ENCODE data around the gene GNG12.

The GNG12 gene

DNA sequence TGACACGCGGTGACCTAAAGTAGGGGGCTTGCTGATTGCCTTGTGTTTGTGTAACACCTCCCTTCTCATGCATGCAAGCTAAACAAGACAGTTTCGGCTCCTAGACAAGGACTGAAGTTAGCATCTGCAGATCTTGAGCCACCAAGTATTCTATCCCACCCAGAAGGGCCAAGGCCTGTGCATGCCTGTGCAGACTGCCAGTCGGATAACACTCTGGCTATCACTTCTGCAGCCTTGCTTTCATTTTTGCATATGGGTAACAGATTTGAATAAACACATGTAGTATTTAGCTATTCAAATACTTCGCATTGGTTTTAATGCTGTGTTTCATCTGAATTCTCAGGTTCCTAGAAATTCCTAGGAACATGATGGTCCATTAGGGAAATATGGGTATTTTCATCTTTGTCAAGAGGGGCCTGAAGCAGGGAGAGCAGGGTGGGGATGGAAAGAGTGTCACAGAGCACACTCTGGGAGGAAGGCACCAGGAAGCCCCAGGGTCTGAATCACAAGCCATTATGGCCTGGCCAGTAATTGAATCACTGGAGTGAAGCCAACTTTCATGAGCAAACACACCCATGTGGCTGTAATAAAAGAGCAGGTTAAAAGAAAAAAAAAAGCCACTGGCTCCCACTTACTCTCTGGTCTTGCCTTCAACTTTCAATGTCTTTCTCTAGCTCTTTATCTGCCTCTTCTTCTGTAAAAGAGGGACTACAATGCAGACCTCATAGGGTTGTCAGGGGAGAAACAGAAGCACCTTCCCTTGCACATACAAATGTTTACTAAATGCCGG is 120.0 kb downstream of the GNG12 start:
- no peak for DNase-seq (ENCODE audit: extremely low read depth in 1 of 2, low read depth in 1 of 2)

DNA sequence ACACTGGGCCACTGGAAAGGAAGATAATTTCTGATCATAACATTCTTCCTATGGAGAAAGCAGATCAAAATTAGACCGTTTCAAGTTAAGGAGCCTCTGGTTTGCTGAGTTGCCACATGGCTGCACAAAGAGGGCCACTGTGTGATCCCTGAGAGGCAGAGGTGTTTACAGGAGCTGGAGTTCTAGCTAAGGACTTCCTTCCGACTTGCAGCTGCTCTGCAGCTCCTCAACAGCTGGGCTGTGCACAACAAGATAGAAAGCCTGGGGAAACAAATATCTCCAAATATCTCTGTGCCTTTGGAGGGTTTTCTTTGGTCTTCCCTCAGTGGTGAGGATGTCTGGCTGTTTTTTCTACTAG is 121.4 kb downstream of the GNG12 start:
- no peak for DNase-seq (ENCODE audit: extremely low read depth in 1 of 2, low read depth in 1 of 2)

DNA sequence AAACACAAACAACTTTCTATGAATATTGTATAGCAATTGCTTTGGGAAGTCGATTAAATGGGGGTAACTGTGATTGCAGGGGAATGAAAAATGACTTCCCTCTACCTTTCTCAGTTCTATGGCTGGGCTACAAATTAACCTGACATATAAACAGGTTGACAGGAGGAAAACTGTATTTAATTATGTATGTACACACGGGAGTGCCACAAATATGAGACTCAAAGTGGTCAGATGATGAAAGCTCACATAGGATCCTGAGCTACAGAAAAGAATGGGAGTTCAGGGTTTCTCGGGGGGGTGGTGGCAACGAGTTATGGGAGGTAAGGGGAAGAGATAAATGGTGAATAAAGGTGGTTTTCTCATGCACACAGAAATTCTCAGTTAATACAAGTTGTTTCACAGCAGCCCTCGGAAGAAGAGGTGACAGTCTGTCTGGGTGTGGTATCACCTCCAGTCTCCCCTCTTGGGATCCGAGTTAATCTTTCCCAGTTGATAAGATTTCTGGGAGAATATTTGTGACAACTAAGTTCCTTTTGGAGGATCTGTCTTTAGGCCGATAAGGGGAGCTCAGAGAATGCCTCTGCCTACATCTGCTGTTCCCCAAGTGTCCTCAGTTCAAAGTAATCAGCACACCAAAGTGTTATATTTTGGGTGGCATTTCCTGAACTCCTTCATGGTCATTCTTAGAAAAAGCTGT is 122.0 kb downstream of the GNG12 start:
- DNase-seq (ENCODE audit: extremely low read depth in 1 of 2, low read depth in 1 of 2) = no peak

GRCh38 chr1:67710417-67710816 is 122.8 kb downstream of the GNG12 start:
- DNase-seq (ENCODE audit: extremely low read depth in 1 of 2, low read depth in 1 of 2) = no peak

- no peak for DNase-seq (ENCODE audit: extremely low read depth in 1 of 2, low read depth in 1 of 2)
Observed at GRCh38 chr1:67708606-67709005, 124.7 kb downstream of the GNG12 start.

DNA sequence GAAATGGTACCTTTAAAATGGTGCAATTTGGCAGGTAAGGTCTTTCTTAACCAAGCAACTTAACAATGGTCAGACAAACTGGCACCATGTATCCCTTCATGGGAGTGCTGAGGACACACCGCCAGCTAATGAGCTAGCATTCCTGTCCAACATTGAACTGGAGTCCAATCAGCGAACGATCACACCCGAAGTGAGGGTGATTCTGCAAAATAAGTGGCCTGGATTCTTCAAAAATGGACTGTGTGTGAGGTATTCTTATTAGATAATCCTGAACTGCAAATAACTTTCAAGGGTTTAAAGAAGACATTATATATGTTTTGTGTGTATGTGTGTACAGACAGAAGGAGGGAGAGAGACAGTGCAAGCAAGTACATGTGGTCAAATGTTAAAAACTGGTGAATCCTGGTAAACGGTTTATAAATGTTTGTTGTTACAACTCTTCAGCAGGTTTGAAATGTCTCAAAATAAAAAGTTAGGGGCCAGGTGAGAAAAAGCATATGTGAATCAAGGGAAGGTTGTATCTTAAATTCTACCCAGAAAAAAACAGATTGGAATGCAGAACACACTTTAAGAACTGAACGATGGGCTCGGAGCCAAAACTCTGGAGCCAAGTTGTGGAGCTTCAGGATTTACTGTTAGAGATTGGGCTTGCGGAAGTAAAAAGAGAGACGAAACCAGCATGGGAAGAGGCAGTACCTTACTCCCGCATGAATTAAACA is 127.4 kb downstream of the GNG12 start:
- DNase-seq (ENCODE audit: extremely low read depth in 1 of 2, low read depth in 1 of 2) = no peak

DNA sequence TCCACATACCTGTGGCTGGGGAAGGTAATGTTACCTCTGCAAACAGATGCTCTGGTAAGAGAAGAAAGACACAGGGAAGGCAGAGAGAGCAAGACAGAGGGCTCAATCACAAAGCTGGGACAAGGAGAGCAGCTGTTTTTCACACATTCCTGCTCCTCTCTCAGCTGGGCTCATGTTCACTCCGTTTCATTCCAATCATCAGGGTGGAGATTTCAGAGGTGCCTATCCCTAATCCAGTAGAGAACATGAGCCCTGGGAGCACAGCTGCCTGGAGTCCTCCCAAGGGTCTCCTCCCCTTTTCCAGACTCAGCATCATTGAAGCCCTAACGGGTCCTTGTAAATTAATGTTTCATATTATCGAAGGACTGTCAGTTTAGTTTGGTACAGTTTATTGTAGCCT is 128.9 kb downstream of the GNG12 start:
- no peak for DNase-seq (ENCODE audit: extremely low read depth in 1 of 2, low read depth in 1 of 2)

GRCh38 chr1:67701876-67702275 is 131.4 kb downstream of the GNG12 start:
- DNase-seq (ENCODE audit: extremely low read depth in 1 of 2, low read depth in 1 of 2) = no peak

DNA sequence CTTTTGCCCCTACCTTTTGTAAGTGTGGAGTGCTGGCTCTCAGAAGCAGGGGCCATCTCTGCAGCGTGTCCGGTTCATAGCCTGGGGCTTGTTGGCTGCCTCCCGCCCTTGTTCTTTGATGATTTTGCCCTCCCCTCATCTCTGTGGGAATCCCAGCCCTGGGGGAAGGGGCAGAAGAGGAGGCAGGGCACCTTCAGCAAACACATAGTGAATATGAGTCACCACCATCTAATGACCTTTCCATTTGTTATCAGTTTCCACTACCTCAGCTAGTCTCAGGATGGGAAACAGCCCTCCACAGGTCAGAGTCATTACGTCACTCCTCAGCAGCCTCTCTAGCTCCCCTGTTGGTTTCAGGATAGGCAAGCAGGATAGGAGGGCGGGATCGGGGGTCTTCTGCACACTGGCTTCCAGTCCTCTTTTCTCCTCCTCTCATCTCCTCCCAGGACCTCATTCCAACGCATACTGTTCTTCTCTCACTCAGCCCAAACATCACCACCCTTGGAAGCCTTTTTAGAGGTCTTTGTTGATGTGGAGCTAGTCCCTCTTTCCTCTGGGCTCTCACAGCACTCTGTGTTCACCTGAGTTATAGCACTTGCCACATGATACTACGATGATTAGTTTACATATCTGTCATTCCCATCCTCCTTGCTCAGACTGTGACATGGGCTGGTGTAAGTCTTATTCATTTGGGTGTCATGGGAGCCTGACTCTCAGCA is 132.4 kb downstream of the GNG12 start:
- DNase-seq (ENCODE audit: extremely low read depth in 1 of 2, low read depth in 1 of 2) = peak in 1 of 2 donors; percentile 16

DNA sequence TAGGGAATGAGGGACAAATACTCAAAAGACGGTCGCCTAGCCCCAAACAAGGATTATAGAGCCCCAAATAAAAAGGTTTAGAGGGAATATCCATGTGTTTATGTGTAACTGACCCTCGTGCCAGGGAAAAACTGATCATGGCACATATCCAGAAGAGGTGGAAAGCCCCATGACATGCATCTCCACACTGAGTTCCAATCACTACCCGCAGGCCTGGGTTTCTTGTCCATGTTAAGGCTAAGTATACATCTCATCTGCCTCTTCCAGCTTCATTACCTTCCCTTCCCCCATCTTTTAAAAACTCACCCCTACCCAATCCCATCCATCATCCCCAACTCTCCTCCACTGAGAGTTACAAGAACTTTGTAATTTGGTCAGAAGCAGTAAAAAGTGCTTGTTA is 133.0 kb downstream of the GNG12 start:
- no peak for DNase-seq (ENCODE audit: extremely low read depth in 1 of 2, low read depth in 1 of 2)

DNA sequence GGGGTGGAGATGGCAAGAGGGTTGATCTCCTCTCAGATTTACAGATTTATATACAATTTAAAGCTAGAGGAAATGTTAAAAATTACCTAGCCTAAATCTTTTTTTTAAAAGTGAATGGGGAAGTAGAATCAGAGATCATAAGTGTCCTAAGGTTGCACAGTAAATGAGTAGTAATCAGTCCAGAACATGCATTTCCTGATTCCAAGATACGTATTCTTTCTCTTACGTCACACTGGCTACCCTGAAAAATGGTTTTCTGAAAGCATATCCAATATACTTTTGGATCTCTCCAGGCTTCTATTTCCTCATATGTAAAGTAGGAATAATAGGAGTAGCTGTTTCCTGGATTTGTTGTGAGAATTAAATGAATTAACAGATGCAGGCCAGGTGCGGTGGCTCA is 136.6 kb downstream of the GNG12 start:
- DNase-seq (ENCODE audit: extremely low read depth in 1 of 2, low read depth in 1 of 2) = no peak

GRCh38 chr1:67695963-67696362 is 137.3 kb downstream of the GNG12 start:
- no peak for DNase-seq (ENCODE audit: extremely low read depth in 1 of 2, low read depth in 1 of 2)

DNA sequence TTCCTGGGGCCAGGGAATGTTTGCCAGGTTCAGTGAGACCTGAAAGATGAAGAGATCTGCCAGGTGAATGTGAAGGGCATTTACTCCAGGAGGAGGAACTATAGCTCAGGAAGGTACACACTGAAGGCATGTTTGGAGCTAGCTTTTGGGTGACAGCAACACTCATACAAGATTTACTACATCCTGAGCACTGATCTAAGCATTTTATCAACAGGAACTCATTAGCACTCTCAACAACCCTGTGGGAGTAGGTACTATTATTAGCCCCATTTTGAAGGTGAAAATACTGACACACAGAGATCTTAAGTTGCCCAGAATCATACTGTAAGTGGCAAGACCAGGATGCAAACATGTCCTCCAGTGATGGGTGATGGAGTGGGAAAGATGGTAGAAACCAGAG is 141.6 kb downstream of the GNG12 start:
- DNase-seq (ENCODE audit: extremely low read depth in 1 of 2, low read depth in 1 of 2) = no peak

DNA sequence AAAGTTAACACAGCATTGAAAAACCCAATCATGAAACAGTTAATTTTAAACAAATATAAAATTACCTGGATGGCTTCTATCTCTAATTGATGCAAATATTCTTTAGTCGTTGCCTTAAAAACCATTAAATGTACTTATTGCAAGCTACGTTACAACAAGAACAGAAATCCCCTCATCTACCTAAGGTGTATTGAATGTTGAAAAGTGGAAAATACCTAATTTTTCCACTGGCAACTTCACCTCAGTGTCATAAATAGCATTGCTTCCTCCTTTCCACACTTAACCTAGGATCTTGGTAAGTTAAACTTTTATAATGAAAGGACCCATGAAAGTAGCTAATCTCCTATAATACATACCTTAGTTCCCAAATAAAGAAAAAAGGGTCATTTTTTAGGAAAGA is 142.9 kb downstream of the GNG12 start:
- no peak for DNase-seq (ENCODE audit: extremely low read depth in 1 of 2, low read depth in 1 of 2)

DNA sequence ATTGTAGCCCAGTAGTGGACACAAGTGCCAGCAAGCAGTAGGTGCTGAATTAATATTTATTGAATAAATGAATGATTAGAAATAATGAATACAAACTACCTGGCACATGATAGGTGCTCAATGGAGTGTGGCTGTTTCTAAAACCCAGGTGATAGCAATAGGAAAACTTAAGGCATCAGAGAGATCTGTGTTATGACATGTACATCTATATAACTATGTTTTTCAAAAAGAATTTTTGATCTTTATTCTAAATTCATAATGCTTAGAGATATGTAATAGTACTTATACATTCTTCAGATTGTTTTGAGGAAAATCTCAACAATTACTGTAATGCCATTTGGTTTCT is 143.3 kb downstream of the GNG12 start:
- no peak for DNase-seq (ENCODE audit: extremely low read depth in 1 of 2, low read depth in 1 of 2)

DNA sequence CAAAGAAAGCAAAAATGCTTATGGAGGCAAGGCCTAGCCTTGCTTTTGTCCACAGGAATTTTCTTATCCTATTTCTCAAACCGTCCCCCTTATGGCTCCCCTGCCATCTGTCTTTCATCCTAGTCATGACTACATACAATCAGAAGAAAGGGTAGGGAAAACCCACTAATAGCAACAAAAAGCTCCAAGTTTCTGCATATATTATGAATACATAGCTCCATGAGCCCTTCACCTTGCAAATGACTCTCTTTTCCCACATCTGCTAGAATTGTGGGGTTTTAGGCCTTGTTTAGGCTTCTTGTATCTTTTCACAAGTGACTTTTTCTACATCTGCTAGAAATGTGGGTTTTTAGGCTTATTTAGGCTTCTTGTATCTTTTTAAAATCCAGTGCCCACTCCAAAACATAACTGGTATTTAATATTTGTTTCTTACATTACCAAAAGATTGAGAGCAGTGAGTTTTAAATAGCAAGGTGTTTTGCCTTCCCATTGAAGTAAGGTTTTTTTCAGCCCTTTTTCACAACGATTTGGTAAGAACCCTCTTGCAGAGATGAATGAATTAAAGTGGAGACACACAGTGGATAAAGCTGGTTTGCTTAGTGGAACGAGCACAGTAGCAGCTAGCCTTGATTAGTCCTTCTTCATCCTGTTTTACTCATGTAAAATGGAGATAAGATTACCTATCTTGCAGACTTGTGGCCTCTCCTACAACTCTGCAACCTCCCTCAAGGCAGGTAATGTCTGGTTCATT is 143.8 kb downstream of the GNG12 start:
- no peak for DNase-seq (ENCODE audit: extremely low read depth in 1 of 2, low read depth in 1 of 2)

DNA sequence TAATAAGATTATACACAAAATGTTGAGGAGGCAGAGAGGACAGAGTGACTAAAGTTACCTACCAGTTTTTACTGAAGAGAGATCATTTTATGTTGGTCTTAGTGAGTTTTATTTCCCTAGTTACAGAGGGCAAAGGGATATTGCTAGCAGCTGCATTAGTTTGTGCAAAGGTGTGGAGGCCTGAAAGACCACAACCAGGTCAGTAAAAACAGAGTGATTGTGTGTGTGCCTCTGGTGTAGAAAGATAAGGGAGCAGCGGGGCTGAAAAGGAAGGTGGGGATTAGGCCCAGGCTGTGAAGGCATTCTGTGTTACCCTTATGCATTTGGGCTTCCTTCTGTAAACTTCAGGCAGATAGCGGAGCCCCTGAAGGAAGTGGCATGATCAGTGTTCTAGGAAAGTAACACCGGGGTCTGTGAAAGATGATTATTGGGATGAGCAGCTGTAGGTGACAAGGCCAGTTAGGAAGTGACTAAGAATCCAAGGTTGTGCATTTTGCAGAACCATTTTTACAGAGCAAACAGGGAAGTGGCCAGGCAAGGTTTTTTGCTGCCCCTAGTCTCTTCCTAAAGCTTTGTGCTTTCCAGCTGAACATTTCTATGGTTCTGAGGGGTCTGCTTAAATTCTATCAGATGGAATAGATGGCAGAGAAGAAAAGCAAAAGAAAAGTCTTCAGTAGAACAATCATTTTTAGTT is 144.6 kb downstream of the GNG12 start:
- DNase-seq (ENCODE audit: extremely low read depth in 1 of 2, low read depth in 1 of 2) = no peak

GRCh38 chr1:67687649-67688048 is 145.6 kb downstream of the GNG12 start:
- no peak for DNase-seq (ENCODE audit: extremely low read depth in 1 of 2, low read depth in 1 of 2)

GRCh38 chr1:67687198-67687545 is 146.1 kb downstream of the GNG12 start:
- DNase-seq (ENCODE audit: extremely low read depth in 1 of 2, low read depth in 1 of 2) = no peak
